ENCODE data around the gene SLC11A1. TPM values are rescaled to one million over a fixed set of nuclear protein-coding genes. Genes with fewer than 3 reads are reported as not detected.

The SLC11A1 gene
- total and polyA plus RNA-seq, 2 donors (not counting 1 experiment from before 2014, with no cell fraction given), result 6.5 to 65.3 TPM

- Histone ChIP-seq H2AFZ (ENCODE audit: insufficient read depth, low read depth, low read length, poor library complexity, severe bottlenecking) (peak overlapping the region; percentile 64), H3K9ac (ENCODE audit: low read length) (peak overlapping the region; percentile 49), H3K9me3 (ENCODE audit: control extremely low read depth in 1 of 3, control insufficient read depth in 2 of 3, insufficient read depth in 1 of 3, low read length in 2 of 3) (no peaks in the 10 kb centered on the region), H3K27me3 (replicated peaks in 1 of 4; ENCODE audit: control extremely low read depth in 1 of 4, control insufficient read depth in 3 of 4, insufficient read depth in 4 of 4, low read length in 3 of 4) (no peaks in the 10 kb centered on the region), H3K4me1 (ENCODE audit: control insufficient read depth in 2 of 2, insufficient read depth in 2 of 2, low read length in 2 of 2) (peaks cover 25 to 41% of the 10 kb centered on the region in 2 donors), H3K27ac (ENCODE audit: low read length in 2 of 2) (peak overlapping the region; percentile 62 to 82), H3K36me3 (replicated peaks in 1 of 2; ENCODE audit: control extremely low read depth in 1 of 2, control insufficient read depth in 1 of 2, extremely low read depth in 1 of 2, insufficient read depth in 2 of 2, low read length in 1 of 2) (peaks cover 2 to 28% of the 10 kb centered on the region in 2 experiments), H3K4me3 (ENCODE audit: control extremely low read depth in 1 of 5, extremely low read depth in 1 of 5, insufficient read depth in 1 of 5, low read depth in 2 of 5, low read length in 4 of 5) (peak overlapping the region; percentile 15 to 72 (median 53)), H4K20me1 (ENCODE audit: control insufficient read depth, insufficient read depth, low read length, poor library complexity, severe bottlenecking) (peaks cover 27% of the 10 kb centered on the region), H3K79me2 (ENCODE audit: control insufficient read depth, insufficient read depth, low read length) (peaks cover 5% of the 10 kb centered on the region), H3K4me2 (replicated peaks; ENCODE audit: low read depth, low read length, poor library complexity, severe bottlenecking) (peak overlapping the region; percentile 96)
- no peak for TF ChIP-seq EZH2 (IDR thresholded peaks at IDR 0.05; ENCODE audit: borderline replicate concordance, insufficient read depth, low read depth, low read length, poor library complexity, severe bottlenecking)
- TF ChIP-seq CTCF (IDR thresholded peaks at IDR 0.05), result no peak
- CTCF ChIA-PET, result interaction anchor here (1.1 to 1.8 kb wide), 5 partner anchors 59 to 280 kb away, joined by 3 to 6 read pairs (median 3); no protein-coding TSS in a partner anchor
- Mint-ChIP-seq H3K4me1 (peaks cover 42% of the 10 kb centered on the region), H3K27me3 (no peaks in the 10 kb centered on the region), H3K27ac (peak overlapping the region; percentile 90), H3K9me3 (ENCODE audit: insufficient read depth) (no peaks in the 10 kb centered on the region), H3K4me3 (peak overlapping the region; percentile 88)
- DNase-seq (no peak), ATAC-seq (ENCODE audit: low read depth) (no peak)
- intact Hi-C loops (cut with micrococcal nuclease), result loop anchor here (1.0 to 2.0 kb wide), 6 partner anchors 11 to 490 kb away; partner anchors contain the start of genes CNOT9, TTLL4 and USP37
- POLR2A ChIA-PET, result interaction anchor here (0.7 to 2.0 kb wide), 3 partner anchors 11 to 678 kb away, joined by 4 to 5 read pairs (median 5); partner anchors contain the start of gene TMBIM1
- 9% methylated on average over 10 of the region's 13 CpGs for WGBS (ENCODE audit: insufficient coverage)
Observed at GRCh38 chr2:218406949-218407618, 25.0 kb downstream of the SLC11A1 start.

GRCh38 chr2:218407717-218408116 lies 25.6 kb downstream of the SLC11A1 start:
- Mint-ChIP-seq H3K4me3 (peak overlapping the region; percentile 20), H3K9me3 (ENCODE audit: insufficient read depth) (no peaks in the 10 kb centered on the region), H3K27ac (no peak overlapping the region), H3K27me3 (no peaks in the 10 kb centered on the region), H3K4me1 (peaks cover 39% of the 10 kb centered on the region)
- Histone ChIP-seq H3K4me1 (ENCODE audit: control insufficient read depth in 2 of 2, insufficient read depth in 2 of 2, low read length in 2 of 2) (peaks cover 25 to 36% of the 10 kb centered on the region in 2 donors), H3K9ac (ENCODE audit: low read length) (no peak overlapping the region), H3K27ac (ENCODE audit: low read length in 2 of 2) (no peak overlapping the region), H4K20me1 (ENCODE audit: control insufficient read depth, insufficient read depth, low read length, poor library complexity, severe bottlenecking) (peaks cover 22% of the 10 kb centered on the region), H3K79me2 (ENCODE audit: control insufficient read depth, insufficient read depth, low read length) (peaks cover 2% of the 10 kb centered on the region), H3K36me3 (replicated peaks in 1 of 2; ENCODE audit: control extremely low read depth in 1 of 2, control insufficient read depth in 1 of 2, extremely low read depth in 1 of 2, insufficient read depth in 2 of 2, low read length in 1 of 2) (peaks cover 2 to 22% of the 10 kb centered on the region in 2 experiments), H3K27me3 (replicated peaks in 1 of 4; ENCODE audit: control extremely low read depth in 1 of 4, control insufficient read depth in 3 of 4, insufficient read depth in 4 of 4, low read length in 3 of 4) (no peaks in the 10 kb centered on the region), H2AFZ (ENCODE audit: insufficient read depth, low read depth, low read length, poor library complexity, severe bottlenecking) (no peak overlapping the region), H3K4me2 (replicated peaks; ENCODE audit: low read depth, low read length, poor library complexity, severe bottlenecking) (no peak overlapping the region), H3K9me3 (ENCODE audit: control extremely low read depth in 1 of 3, control insufficient read depth in 2 of 3, insufficient read depth in 1 of 3, low read length in 2 of 3) (no peaks in the 10 kb centered on the region), H3K4me3 (ENCODE audit: control extremely low read depth in 1 of 5, extremely low read depth in 1 of 5, insufficient read depth in 1 of 5, low read depth in 2 of 5, low read length in 4 of 5) (no peak overlapping the region)
- intact Hi-C loops (cut with micrococcal nuclease), result loop anchor here (2.0 kb wide), 1 partner anchor 489 kb away; no protein-coding TSS in a partner anchor
- TF ChIP-seq CTCF (IDR thresholded peaks at IDR 0.05), result no peak
- TF ChIP-seq EZH2 (IDR thresholded peaks at IDR 0.05; ENCODE audit: borderline replicate concordance, insufficient read depth, low read depth, low read length, poor library complexity, severe bottlenecking), result no peak
- no peak for DNase-seq
- ATAC-seq (ENCODE audit: low read depth), result no peak
- WGBS (ENCODE audit: insufficient coverage), result 92% methylated on average over 6 of the region's 8 CpGs
- POLR2A ChIA-PET, result interaction anchor here (2.0 kb wide), 1 partner anchor 12 kb away, joined by 5 read pairs; no protein-coding TSS in a partner anchor
- CTCF ChIA-PET, result interaction anchor here (1.0 kb wide), 1 partner anchor 111 kb away, joined by 3 read pairs; no protein-coding TSS in a partner anchor

All from B cell (primary cell).